Gastrocnemius medialis (tissue), 4 donors: ENCODE data around the gene CWC27.

Source experiments
- POLR2A ChIP-seq, 2 donors: fragments of 450-650 bp; IDR thresholded peaks; one replicate each; pipeline ENCODE4 v1.6.1; 2017; ENCODE audit warnings: antibody characterized with exemption in 2 of 2, mild to moderate bottlenecking in 2 of 2, moderate library complexity in 2 of 2
- TF ChIP-seq, protein P1 (sequence below), 5 experiments: fragments of 450-650 bp in 3 of 5; fragments of 200-600 bp in 2 of 5; sonication (generic) in 2 of 5; IDR thresholded peaks in 4 of 5; conservative IDR thresholded peaks in 1 of 5; 1 replicate in 4 of 5; 2 replicates in 1 of 5; pipeline ENCODE4 v1.5.1; 2016 to 2019; ENCODE audit warnings: antibody characterized with exemption in 5 of 5, mild to moderate bottlenecking in 3 of 5, moderate library complexity in 3 of 5

DNA sequence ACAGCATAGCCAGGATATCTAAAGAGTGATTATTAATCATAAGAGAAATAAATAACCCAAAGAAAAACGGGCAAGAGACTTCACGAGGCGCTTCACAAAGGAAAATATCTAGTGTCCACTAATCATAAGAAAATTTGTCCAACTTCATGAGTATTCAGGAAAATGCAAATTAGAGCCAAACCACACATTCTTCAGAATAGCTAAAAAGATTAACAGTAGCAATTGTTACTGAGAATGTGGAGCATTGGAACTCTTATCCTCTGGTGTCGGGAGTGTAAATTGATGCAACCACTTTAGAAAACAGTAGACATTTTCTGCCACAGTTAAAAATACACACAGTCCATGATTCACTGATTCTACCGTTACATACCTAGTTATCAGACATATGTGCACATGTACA is 145.7 kb downstream of the CWC27 start:
- TF ChIP-seq, protein P1, sequence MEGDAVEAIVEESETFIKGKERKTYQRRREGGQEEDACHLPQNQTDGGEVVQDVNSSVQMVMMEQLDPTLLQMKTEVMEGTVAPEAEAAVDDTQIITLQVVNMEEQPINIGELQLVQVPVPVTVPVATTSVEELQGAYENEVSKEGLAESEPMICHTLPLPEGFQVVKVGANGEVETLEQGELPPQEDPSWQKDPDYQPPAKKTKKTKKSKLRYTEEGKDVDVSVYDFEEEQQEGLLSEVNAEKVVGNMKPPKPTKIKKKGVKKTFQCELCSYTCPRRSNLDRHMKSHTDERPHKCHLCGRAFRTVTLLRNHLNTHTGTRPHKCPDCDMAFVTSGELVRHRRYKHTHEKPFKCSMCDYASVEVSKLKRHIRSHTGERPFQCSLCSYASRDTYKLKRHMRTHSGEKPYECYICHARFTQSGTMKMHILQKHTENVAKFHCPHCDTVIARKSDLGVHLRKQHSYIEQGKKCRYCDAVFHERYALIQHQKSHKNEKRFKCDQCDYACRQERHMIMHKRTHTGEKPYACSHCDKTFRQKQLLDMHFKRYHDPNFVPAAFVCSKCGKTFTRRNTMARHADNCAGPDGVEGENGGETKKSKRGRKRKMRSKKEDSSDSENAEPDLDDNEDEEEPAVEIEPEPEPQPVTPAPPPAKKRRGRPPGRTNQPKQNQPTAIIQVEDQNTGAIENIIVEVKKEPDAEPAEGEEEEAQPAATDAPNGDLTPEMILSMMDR (IDR thresholded peaks at IDR 0.05 in 4 of 5, conservative IDR thresholded peaks at IDR 0.05 in 1 of 5): no peak
- TF ChIP-seq POLR2A (IDR thresholded peaks at IDR 0.05): no peak
